M059J (cell line): ENCODE results near the gene PDIA3. TPM values are rescaled to one million over a fixed set of nuclear protein-coding genes. Genes with fewer than 3 reads are reported as not detected.
A peak's percentile ranks its signal among the peaks of the same experiment; 100 is the strongest.
"Not testable (repeated sequence)": the region's sequence is repeated elsewhere in the genome, so short reads cannot be mapped to it uniquely, and the experiment has no call there.

Experiments
- DNase-seq: peaks from one replicate; pipeline ENCODE4 v3.0.0-alpha.2; 2012; ENCODE audit warnings: low read depth
- total RNA-seq: library from RNA; depleted of rRNA; stranded (reverse); fragments of >200 nt; shearing (Covaris generic); gene quantifications from 2 replicates; pipeline ENCODE4 v1.2.3, GENCODE V29; 2014; rRNA removed

Gene PDIA3
- total RNA-seq = 228 and 341 TPM in 2 replicates

DNA sequence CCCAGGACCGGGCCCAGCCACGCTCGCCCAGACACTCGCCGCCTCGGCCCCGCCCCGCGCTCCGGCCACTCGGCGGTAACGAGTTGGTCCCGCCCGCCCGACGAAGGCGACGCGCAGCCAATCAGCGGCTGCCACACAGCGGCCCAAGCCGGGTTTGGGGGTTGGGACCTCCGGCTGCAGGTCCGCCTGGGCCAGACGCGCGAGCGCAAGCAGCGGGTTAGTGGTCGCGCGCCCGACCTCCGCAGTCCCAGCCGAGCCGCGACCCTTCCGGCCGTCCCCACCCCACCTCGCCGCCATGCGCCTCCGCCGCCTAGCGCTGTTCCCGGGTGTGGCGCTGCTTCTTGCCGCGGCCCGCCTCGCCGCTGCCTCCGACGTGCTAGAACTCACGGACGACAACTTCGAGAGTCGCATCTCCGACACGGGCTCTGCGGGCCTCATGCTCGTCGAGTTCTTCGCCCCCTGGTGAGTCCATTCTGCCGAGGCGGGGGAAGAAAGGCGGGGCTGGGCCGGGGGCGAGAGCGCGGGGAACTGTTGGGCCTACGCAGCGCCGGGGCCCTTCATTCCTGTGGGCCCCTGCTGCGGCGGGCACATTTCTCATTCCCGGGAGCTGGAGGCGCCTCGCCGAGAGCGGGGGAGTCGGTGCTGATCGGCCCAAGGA is at the start of gene PDIA3:
Gene PDIA3 (plus strand): TSS at position 194 of the 658 bp plus-strand sequence. CDS start 102 bp downstream, at position 296.
- DNase-seq = peak; percentile 85

DNA sequence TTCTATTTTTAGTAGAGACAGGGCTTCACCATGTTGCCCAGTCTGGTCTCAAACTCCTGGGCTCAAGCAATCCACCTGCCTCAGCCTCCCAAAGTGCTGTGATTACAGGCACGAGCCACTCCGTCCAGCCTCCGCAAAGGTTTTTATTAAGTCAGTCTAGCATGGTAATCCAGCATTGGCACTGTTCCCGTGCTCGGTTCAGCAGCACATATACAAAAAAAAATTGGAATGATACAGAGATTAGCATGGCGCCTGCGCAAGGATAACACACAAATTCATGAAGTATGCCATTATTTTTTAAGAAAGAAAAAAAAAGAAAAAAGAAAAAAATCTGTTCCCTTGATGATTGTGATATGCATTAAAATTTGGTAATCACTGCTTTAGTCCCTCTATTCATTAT is 44.1 kb upstream of the PDIA3 start:
- DNase-seq = peak; percentile 3

DNA sequence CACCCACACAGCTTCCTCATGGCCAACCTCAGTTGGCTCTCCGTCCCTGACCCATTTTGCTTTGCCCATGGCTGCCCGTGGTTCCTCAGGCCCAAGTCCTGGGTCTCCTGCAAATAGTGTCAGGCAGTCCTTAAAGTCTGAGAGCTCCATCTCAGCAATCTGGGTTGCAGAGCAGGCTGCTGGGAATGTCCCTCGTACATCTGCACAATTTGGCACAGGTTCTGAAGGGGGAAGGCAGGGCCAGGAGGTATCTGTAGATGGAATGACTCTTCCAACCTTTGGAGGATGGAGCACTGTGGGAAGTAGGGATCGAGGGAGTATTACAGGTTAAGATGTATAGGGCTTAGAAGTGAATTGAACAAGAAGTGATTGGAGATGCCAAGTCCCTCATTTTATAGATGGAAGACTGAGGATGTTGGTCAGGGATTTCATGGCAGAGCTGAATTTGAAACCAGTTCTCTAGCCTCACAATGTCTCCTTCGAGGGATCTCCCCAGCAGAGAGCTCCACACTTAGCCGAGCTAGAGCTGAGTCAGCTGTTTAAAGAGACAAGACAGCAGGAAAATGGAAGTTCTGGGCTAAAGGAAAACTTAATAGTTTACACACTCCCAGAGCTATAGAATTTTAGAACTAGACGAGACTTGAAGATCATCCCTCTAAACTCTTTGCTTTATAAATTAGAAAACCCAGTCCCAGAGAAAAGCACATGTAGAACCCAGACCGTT is 43.4 kb upstream of the PDIA3 start:
- no peak for DNase-seq

DNA sequence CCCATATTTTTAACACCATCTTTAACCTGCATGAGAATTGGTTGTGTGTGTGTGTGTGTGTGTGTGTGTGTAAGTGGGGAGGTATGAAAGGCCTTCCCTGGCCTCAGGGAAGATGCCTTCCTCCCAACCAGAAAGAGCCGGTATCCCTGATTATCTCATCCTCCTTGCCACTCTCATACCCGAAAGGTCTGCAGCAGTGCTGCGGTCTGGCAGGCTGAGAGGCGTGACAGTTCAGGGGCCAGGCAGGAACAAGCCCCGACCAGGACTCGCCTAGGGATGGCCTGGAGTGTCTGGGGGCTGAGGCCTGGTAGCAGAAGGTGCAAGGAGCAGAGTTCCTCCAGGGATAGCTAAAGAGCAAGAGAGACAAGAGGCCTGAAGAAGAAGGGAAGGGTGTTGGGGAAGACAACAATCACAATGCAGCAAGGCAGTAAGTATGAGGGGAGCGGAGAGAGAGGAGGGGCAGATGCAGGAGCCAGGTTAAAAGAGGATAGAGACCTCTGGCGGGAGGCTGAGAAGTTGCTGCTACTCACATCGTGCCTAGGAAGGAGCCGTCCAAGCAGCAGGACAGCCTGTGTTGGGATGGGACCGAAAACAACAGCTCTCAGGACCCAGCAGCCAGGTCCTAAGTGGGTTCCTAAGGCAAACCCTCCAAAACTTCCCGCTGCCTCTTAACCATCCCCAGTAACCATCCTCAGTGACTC is 35.7 kb upstream of the PDIA3 start:
- not testable (repeated sequence) for DNase-seq

DNA sequence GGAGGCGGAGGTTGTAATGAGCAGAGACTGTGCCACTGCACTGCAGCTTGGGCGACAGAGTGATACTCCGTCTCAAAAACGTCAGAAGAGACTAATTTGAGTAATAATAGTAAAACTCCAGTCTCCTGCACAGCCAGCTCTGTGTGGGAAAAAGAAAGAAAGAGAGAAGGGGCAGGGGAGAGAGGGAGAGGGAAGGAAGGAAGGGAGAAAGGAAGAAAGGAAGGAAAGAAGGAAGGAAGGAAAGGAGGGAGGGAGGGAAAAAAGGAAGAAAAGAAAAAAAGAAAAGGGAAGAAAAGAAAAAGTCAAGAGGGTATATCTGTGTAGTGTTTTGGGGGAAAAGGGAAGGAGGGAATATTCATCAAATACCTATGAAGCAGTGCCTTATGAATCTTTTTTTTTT is 23.1 kb upstream of the PDIA3 start:
- DNase-seq = no peak

DNA sequence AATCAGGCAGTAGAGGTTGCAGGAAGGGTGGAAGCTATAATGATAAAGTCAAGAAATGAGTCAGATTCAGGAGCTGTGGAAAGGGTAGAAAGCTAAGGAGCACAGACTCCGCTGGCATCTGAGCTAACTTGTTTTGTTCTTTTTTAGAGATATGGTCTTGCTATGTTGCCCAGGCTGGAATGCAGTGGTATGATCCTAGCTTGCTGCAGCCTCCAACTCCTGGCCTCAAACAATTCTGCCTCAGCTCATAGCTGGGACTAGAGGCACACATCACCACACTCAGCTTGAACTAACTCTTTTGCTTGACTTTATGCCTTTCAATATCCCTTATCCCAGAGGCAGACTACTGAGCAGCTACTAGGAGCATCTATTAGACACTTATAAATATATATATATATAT is 19.9 kb upstream of the PDIA3 start:
- not testable (repeated sequence) for DNase-seq

DNA sequence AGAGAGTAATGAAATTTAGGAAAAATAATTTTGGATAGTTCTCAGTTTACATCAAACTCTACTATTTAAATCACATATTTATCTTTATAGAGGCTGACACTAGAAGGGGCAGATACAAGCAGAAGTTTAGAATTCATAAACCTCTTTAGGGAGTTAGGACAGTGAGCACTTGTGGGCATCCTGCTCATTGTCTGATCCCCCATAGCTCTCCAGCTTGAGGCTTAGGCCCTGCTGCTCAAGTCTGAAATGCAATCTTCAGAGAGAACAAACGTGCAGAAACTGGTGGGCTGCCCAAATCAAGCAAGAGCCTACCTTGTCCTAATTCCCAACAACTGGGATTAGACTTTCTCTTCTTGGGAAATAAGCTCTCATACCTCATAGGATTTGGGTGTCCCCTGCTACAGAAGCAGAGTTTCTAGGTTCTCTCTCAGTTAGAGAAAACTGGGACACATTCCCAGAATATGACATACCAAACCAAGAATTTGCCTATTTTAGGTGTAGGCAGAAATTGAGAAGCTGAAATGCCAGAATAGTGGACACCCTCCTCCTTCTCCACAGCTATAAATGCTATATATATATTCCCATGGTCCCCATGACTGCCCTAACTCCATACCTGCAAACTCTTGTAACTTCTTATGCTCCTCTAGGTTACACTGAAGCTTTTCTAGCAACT is 18.0 kb upstream of the PDIA3 start:
- peak; percentile 36 for DNase-seq

DNA sequence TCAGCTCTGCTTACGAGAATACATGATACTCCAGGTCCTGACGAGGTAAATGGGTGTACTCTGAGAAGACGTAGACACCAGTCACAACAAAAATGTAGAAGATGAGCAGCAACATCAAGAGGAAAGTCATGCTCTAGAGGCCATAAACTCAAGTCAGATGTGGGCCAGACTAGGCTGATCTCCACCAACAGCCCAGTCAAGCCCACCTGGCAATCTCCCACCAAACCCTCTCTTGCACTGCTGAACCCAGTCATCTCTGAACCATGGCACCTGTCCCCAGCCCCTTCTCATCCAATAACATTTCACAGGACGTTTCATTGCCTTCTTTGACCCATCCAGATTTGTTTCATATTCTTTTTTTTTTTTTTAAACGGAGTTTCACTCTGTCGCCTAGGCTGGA is 10.8 kb upstream of the PDIA3 start:
- DNase-seq = no peak

DNA sequence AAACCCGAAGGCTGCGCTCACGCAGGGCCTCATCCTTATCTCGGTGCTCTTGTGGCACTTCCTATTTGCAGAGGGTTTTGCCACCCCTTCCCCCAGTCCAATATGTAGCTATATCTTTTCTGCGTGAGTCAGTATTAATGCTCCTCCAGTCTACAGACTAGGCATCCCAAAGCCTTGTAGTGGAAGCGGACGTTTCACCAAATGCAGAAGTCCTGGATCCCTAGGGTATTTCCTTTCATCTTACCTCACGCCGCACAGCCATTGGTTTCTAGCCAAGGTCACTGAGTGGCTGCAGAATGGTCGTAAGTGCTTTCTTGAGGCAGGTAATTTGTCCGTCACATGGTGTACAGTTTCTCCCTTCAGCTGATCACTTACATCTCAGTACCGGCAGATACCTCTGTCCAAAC is 668 bp downstream of the PDIA3 start:
- DNase-seq = peak; percentile 48

DNA sequence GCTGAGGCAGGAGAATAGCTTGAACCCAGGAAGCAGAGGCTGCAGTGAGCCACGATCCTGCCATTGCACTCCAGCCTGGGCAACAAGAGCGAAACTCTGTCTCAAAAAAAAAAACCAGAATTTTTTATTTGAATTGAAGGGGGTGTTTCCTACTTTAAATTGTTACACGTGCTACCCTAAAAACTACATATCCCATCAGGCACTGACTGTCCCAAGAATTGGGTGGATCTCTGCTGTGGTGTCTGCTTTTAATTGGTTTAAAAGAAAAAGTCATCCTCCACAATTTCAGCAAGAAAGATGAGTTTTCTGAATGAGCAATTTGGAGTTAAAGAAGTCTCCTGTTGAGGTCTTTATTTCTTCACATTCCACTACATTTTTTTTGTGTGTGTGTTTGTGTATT is 2.1 kb downstream of the PDIA3 start:
- no peak for DNase-seq

DNA sequence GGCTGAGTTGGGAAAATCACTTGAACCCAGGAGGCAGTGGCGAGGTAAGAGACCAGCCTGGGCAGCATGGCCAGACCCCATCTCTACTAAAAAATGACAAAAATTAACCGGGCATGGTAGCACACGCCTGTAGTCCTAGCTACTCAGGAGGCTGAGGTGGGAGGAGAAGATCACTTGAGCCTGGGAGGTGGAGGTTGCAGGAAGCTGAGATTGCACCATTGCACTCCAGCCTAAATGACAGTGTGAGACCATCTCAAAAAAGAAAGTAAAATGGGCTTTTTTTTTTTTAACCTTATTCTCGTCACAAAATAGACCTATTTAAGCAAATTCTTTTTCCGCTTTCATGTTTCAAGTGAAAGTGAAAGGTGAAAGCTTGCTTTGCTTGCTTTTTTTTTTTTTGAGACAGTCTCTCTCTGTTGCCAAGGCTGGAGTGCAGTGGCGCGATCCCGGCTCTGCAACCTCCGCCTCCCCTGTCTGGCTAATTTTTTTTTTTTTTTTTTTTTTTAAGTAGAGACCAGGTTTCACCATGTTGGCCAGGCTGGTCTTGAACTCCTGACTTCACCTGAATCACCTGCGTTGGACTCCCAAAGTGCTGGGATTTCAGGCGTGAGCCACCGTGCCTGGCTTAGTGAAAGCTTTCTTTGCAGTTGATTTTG is 3.6 kb downstream of the PDIA3 start:
- DNase-seq = no peak

DNA sequence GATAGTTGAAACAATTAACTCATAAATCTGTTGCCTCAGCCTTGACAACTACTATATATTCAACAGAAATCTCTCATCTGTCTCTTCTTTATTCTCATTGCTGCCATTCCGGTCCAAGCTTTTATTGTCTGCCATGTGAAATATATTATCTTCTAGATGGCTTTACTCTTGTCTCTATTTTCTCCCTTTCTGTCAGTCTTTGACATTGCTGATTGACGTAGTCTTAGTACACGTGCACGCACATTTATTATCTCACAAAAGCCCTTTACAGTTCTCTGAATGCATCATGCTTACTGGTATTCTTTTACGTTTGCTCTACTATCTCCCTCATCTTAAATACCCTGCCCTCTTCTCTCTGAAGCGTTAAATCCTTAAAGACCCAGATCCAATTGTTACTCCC is 5.6 kb downstream of the PDIA3 start:
- no peak for DNase-seq

DNA sequence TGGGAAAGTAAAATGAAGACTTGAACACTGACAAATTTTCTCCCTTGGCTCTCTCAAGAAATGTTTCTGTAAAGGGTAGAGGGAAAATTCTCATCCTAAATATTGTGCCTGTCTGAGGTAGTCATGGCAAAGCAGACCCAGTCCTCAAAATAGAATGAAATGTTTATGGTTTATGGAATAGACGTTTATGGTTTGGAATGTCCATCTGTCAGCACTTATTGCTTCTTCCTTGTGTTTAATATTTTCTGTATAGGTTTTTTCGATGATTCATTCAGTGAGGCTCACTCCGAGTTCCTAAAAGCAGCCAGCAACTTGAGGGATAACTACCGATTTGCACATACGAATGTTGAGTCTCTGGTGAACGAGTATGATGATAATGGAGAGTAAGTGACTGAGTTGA is 16.6 kb downstream of the PDIA3 start:
- DNase-seq = no peak

DNA sequence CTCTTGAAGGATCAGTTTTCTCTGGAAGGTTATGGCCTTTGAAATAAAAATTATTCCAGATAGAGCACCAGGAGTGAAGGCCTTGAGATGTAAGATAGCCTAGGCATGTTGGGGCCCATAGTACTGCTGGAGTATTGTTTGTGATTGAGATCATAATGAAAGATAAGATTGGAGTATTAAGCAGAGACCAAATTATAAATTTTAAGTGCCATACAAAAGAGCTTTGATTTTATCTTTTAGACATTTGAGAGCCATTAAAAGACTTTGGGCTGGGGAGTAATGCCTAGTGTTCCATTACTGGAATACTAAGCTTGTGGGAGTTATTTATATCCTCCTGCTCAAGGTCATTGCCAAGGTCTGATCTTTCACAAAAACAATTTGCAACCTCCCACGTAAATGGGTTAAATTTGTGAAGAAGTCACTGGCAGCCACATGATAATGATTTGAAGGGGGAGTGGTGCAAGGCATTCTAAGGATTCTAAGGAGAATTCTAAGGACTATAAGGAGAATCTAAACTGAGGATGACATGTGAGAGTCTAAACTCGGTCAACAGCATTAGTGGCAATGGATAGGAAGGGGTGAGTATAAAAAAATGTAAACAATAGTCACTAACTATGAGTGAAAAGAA is 17.7 kb downstream of the PDIA3 start:
- no peak for DNase-seq

DNA sequence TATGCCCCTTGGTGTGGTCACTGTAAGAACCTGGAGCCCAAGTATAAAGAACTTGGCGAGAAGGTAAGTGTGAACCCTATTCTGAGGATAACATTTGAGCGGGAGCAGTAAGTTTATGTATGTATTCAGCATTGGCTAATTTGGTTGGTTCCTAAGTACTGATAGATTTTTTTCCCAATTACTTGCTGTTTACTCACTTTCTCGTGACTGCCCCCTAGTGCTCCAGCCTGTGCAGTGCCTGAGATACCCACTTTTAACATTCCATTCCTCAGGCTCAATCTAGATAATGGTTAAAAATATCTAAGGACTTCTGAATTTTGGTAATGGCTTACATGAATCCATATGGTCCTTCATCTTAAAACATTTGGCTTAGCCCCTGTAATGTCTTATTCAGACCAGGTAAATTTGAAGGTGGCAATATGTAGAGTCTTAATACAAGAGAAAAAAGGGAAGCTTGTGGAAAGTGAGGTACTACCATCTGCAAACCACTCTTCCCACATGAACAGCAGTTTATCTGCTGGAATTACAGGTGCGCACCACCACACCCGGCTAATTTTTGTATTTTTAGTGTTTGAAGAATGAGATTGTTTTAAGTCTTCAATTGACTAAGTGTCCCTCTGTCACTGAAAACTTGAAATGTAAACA is 23.5 kb downstream of the PDIA3 start:
- peak; percentile 53 for DNase-seq

DNA sequence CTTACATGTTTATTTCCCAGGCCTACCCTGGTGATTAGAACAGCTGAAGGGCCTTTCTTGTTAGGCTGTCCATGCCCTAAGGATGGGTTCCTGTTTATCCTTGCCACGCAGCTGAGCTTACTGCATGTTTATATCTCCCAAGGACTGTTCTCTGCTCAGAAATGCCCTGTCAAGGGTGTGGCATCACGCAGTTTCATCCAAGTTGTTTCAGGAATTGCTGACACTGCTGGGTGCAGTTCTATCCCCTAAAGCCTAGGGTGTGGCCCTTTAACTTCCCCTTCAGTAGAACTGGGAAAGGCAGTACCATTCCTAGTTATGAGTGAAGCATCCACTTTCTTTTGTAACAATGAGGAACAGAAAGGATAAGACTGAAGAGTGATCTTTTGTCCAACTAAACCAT is 25.6 kb downstream of the PDIA3 start:
- no peak for DNase-seq

DNA sequence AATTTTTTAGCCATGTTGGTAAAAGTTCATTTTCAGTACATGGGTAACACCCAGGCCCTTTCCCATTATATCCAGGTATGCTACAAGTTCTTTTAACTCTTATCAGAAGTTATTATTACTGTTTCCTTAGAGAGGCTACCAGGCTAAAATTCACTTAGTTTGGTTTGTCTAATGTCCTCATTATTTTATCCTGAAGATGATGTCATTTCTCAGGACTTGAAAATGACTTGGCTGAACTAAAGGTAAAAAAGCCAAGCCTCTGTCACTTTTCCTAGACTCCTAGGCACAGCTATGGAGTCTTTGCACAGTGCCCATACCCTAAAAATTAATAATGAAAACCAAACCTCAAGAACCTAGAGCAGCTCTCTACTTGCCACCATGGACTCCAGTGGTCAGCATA is 26.4 kb downstream of the PDIA3 start:
- no peak for DNase-seq

DNA sequence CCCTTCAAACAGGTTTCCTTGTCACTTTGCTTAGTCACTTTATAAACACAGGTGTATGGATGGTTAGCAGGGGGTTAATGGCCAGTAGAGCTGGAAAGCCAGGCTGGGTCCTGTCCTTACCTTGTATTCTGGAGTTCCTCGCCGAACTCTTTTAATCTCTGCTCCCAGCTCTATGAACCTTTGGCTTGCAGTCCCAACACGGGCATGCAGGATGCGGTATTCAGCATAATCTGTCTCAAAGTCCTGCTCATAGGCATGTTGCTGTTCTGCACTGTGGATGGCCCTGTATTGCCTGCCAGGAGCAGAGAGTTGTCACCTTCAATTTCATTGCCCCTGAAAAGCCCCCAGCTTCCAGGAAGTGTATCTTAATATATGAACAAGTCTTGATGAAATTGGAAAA is 27.8 kb downstream of the PDIA3 start:
- DNase-seq = no peak

DNA sequence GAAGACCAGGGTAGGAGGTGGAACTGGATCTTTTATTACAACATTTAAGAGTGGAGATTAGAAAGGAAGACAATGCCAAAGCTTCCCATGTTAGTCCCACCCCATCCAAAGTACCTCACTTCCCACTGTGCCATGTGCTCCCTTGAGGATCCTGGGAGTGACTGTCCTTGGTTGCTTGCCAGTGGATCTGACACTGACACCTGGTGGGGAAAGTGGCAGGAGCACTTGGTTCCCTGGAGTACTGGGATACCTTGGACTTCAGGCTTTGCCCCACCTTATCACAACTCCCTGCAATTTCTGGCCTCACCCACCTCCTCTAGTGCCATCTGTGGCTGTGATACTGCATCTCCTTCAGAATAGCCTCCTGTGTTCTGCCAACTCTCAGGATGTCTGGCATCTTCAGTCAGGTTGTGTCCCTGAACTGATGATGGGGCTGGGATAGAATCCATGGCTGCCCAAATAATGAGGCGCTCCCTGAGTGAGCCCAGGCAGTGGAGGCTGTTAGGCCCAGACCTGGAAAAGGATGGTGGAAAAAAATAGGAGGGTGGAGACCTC is 29.2 kb downstream of the PDIA3 start:
- peak; percentile 75 for DNase-seq

DNA sequence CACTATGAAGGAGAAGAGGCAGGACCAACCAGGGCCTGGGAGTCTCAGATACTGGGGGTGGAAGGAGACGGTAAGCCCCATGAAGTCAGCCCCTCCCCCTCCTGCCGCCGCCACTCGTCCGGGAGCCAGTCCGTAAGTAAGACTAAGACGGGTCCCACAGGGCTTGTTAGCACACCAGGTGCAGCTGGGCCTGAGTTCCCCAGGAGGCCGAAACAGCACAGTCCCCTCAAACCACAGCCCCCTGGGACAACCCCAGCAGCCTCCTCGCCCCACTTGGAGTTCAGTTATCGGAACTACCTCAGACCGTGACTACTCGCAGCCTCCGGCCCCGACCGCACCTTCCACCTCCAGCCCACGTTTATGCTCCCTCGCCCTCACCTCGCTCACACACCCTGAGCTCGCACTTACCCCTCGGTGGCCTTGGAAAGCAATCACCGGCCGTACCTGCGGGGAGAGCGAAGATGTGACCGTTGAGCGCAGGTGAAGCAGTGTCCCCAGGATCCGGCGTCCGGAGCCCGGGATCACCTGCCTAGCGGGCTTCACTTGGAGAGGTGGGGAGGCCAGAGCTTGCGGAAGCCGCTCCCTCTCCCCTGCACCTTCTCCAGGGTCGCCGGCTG is 30.0 kb downstream of the PDIA3 start:
- DNase-seq = no peak
